Mesodermal cell (in vitro differentiated cells): ENCODE results near the gene HBM.

Source experiments
- H3K27ac ChIP-seq: 2 replicates; pipeline ENCODE4 v1.7.0; 2013; ENCODE audit warnings: mild to moderate bottlenecking, low read depth, low read length, moderate library complexity; ENCODE audit not compliant: severe bottlenecking
- H3K36me3 ChIP-seq: 2 replicates; pipeline ENCODE4 v1.7.1; 2013; ENCODE audit warnings: mild to moderate bottlenecking, low read length, moderate library complexity; ENCODE audit not compliant: control insufficient read depth, insufficient read depth
- H3K4me1 ChIP-seq: one replicate; pipeline ENCODE4 v1.7.1; 2013; ENCODE audit warnings: mild to moderate bottlenecking, low read length; ENCODE audit not compliant: insufficient read depth, control insufficient read depth, poor library complexity, severe bottlenecking
- H3K4me3 ChIP-seq: 2 replicates; pipeline ENCODE4 v1.7.0; 2013; ENCODE audit warnings: low read length, control low read depth, mild to moderate bottlenecking; ENCODE audit not compliant: insufficient read depth, poor library complexity, severe bottlenecking; ENCODE audit errors: extremely low read depth
- H3K9me3 ChIP-seq: 2 replicates; pipeline ENCODE4 v1.7.1; 2013; ENCODE audit warnings: mild to moderate bottlenecking, low read length, moderate library complexity; ENCODE audit not compliant: control insufficient read depth
- WGBS, 2 experiments: methylation state at CpG; one replicate each; pipeline ENCODE4 v1.1.5; 2013; ENCODE audit warnings: missing lambda C conversion rate in 2 of 2; ENCODE audit not compliant: insufficient coverage in 2 of 2; 5-methylcytosine and 5-hydroxymethylcytosine counted together

Gene HBM

GRCh38 chr16:178668-179015, 12.9 kb downstream of the HBM start:
- Histone ChIP-seq H3K27ac (no peak overlapping the region), H3K36me3 (no peaks in the 10 kb centered on the region), H3K9me3 (no peaks in the 10 kb centered on the region), H3K4me1 (no peaks in the 10 kb centered on the region), H3K4me3 (no peak overlapping the region)
- WGBS, 2 experiments: 86 to 93% methylated on average over 4 to 5 of the region's 11 CpGs

- peaks cover 5% of the 10 kb centered on the region for H3K36me3 ChIP-seq
- no peak overlapping the region for H3K4me3 ChIP-seq
- H3K9me3 ChIP-seq: no peaks in the 10 kb centered on the region
- no peaks in the 10 kb centered on the region for H3K4me1 ChIP-seq
- no peak overlapping the region for H3K27ac ChIP-seq
- WGBS, 2 experiments: 79 to 84% methylated on average over 9 to 11 of the region's 17 CpGs
Observed at GRCh38 chr16:179211-180092, 13.7 kb downstream of the HBM start.

DNA sequence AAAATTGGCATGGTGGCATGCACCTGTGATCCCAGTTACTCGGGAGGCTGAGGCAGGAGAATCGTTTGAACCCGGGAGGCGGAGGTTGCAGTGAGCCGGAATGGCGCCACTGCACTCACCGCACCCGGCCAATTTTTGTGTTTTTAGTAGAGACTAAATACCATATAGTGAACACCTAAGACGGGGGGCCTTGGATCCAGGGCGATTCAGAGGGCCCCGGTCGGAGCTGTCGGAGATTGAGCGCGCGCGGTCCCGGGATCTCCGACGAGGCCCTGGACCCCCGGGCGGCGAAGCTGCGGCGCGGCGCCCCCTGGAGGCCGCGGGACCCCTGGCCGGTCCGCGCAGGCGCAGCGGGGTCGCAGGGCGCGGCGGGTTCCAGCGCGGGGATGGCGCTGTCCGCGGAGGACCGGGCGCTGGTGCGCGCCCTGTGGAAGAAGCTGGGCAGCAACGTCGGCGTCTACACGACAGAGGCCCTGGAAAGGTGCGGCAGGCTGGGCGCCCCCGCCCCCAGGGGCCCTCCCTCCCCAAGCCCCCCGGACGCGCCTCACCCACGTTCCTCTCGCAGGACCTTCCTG, 14.4 kb downstream of the HBM start, which contains the start of gene HBQ1:
Gene HBQ1, plus strand, starts transcription at position 359 of the 575 bp plus-strand sequence. Its CDS starts 28 bp downstream, at position 387.
- 2 to 8% methylated on average over 23 to 51 of the region's 59 CpGs for WGBS, 2 experiments
- Histone ChIP-seq H3K4me3 (peak within 1 kb of the TSS; percentile 33), H3K9me3 (no peaks in the 10 kb centered on the region), H3K27ac (no peak within 1 kb of the TSS), H3K4me1 (no peaks in the 10 kb centered on the region), H3K36me3 (peaks cover 13% of the 10 kb centered on the region)

DNA sequence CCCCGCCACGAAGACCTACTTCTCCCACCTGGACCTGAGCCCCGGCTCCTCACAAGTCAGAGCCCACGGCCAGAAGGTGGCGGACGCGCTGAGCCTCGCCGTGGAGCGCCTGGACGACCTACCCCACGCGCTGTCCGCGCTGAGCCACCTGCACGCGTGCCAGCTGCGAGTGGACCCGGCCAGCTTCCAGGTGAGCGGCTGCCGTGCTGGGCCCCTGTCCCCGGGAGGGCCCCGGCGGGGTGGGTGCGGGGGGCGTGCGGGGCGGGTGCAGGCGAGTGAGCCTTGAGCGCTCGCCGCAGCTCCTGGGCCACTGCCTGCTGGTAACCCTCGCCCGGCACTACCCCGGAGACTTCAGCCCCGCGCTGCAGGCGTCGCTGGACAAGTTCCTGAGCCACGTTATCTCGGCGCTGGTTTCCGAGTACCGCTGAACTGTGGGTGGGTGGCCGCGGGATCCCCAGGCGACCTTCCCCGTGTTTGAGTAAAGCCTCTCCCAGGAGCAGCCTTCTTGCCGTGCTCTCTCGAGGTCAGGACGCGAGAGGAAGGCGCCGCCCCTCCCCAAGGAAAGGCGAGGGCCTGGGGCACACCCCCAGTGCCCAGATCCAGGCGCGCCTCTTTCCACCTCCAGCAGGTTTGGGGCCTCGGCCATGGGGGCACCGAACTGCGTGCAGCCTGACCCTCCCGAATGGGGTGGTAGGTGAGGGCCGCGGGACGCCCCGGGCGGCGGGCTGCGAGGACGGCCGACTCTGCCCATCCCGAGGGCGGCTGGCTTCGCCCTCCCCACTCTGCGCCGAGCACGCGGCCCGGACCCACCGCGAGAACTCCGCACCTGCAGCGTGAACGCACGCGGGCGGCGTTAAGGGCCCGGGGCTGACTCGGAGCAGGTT, 15.1 kb downstream of the HBM start:
- Histone ChIP-seq H3K36me3 (peaks cover 19% of the 10 kb centered on the region), H3K9me3 (no peaks in the 10 kb centered on the region), H3K4me3 (peak overlapping the region; percentile 33), H3K27ac (no peak overlapping the region), H3K4me1 (no peaks in the 10 kb centered on the region)
- WGBS, 2 experiments: 6 to 7% methylated on average over 42 to 75 of the region's 89 CpGs

DNA sequence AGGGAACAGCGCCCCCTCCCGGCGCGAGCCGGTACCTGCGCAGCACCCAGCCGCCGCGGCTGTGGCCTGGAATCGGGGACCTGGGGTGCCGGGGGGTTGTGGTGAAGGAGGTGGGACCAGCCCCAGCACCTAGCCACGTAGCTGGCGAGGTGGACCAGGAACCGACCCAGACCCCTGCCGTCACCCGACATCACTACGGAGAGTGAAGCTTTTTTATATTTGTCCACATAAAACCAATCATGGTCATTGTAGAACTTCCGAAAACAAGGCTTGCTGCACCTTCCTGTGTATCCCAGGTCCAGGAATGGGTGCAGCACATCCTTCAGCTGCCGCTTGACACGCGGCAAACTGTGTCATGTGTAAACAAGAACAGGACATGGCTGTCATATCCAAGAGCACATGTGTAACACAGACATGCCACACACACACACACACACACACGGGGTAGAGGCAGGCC, 15.8 kb downstream of the HBM start:
- WGBS, 2 experiments: 27 to 30% methylated on average over 16 to 19 of the region's 22 CpGs
- Histone ChIP-seq H3K9me3 (no peaks in the 10 kb centered on the region), H3K4me1 (no peaks in the 10 kb centered on the region), H3K4me3 (no peak overlapping the region), H3K36me3 (peaks cover 19% of the 10 kb centered on the region), H3K27ac (no peak overlapping the region)

DNA sequence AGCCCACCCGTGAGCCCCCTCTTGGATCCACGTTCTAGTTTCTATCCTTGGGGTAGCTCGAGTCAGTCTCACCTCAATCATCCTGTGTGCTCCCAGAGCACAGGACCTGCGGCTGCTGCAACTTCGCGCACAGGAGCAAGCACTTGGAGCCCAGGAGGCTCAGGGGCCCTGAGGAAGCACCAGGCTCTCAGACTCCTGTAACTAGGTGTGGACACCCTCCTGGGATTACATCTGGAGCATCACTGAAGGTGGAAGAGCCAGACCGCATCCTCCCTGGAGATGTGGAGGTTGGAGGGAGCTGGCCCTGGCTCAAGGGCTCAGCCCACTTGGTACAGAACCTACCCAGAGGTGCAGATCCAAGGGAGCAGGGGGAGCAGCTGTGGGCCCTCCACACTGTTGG, 17.2 kb downstream of the HBM start:
- Histone ChIP-seq H3K9me3 (no peaks in the 10 kb centered on the region), H3K27ac (no peak overlapping the region), H3K4me1 (no peaks in the 10 kb centered on the region), H3K36me3 (peaks cover 28% of the 10 kb centered on the region), H3K4me3 (no peak overlapping the region)
- 91 to 97% methylated on average over 5 to 6 of the region's 7 CpGs for WGBS, 2 experiments

- no peak overlapping the region for H3K27ac ChIP-seq
- no peak overlapping the region for H3K4me3 ChIP-seq
- no peaks in the 10 kb centered on the region for H3K9me3 ChIP-seq
- no peaks in the 10 kb centered on the region for H3K4me1 ChIP-seq
- H3K36me3 ChIP-seq: peaks cover 51% of the 10 kb centered on the region
- WGBS, 2 experiments: 96 to 97% methylated on average over 11 to 12 of the region's 13 CpGs
Observed at GRCh38 chr16:185213-185612, 19.4 kb downstream of the HBM start.

- Histone ChIP-seq H3K4me1 (no peaks in the 10 kb centered on the region), H3K9me3 (no peaks in the 10 kb centered on the region), H3K36me3 (peaks cover 55% of the 10 kb centered on the region), H3K27ac (no peak overlapping the region), H3K4me3 (no peak overlapping the region)
- WGBS, 2 experiments: 89 to 100% methylated on average over 1 to 2 of the region's 11 CpGs
Observed at GRCh38 chr16:185691-186090, 19.9 kb downstream of the HBM start.

DNA sequence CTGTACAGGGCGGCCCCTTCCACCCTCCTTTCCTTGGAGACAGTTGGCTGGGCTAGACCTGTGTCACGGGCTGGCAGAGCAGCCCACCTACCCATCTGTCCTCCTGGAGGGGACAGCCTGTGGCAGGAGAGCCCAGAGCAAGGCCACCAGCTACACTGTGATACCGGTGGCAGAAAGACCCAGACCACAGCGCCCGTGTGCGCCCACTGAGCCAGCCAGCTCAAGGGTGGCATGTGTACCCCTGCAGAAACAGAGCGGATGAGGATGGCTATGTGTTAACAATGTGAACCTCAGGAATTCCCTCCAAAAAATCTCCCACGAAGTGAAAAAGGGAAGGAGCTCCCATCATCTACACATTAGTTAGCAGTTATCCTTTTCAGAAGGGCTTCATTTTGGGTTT, 21.6 kb downstream of the HBM start:
- Histone ChIP-seq H3K27ac (no peak overlapping the region), H3K4me1 (peaks cover 3% of the 10 kb centered on the region), H3K9me3 (no peaks in the 10 kb centered on the region), H3K4me3 (no peak overlapping the region), H3K36me3 (peaks cover 72% of the 10 kb centered on the region)
- WGBS, 2 experiments: 97 to 98% methylated on average over 5 to 6 of the region's 8 CpGs

GRCh38 chr16:188674-189073, 22.9 kb downstream of the HBM start:
- Histone ChIP-seq H3K9me3 (no peaks in the 10 kb centered on the region), H3K4me3 (no peak overlapping the region), H3K36me3 (peaks cover 83% of the 10 kb centered on the region), H3K27ac (no peak overlapping the region), H3K4me1 (peaks cover 3% of the 10 kb centered on the region)
- WGBS, 2 experiments: 84 to 92% methylated on average over 5 to 6 of the region's 8 CpGs
